NCI-H345 (cell line): ENCODE data around the gene KIAA1191.
"Not testable (repeated sequence)": the region's sequence is repeated elsewhere in the genome, so short reads cannot be mapped to it uniquely, and the experiment has no call there.

ENCODE experiments used
- DNase-seq: peaks from one replicate; lab custom pipeline; 2025; lab: John Stamatoyannopoulos, UW

The KIAA1191 gene

GRCh38 chr5:176317534-176318374 lies 43.8 kb downstream of the KIAA1191 start:
- DNase-seq, result no peak

- DNase-seq, result not testable (repeated sequence)
These were observed 56.2 kb downstream of the KIAA1191 start for GRCh38 chr5:176305356-176305755.
